ENCODE measurements around the gene APOBEC3A.

Gene APOBEC3A

DNA sequence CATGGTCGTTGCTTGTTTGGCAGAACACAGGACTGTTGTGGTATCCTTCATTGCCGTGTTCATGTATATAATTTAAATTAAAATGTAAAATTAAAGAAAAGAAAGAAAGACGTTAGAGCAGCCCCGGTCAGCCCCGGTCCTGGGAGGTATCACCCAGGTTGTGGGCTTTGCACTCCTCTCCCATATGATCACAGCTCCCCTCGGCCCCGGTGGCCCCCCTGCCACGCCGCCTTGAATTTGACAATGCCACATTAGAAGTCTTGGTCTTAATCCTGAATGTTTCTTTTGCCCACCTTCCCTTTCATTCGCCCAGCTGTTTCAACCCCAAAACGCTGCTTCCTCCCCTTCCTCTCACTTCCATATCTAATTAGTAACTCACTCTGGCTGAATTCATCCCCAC, 11.4 kb downstream of the APOBEC3A start:
- H3K9me3 ChIP-seq (ENCODE audit: insufficient read depth, low read length, severe bottlenecking) = no peaks in the 10 kb centered on the region
- no peak overlapping the region for H3K4me2 ChIP-seq (ENCODE audit: insufficient read depth, low read length)
- H4K20me1 ChIP-seq (ENCODE audit: insufficient read depth, low read length) = peaks cover 6% of the 10 kb centered on the region; the same call in 1 of the 2 replicates
- no peak overlapping the region for H3K9ac ChIP-seq (ENCODE audit: low read depth, low read length)
- DNase-seq = no peak
- no peak for ATAC-seq (ENCODE audit: insufficient read depth, low read depth)
- no peaks in the 10 kb centered on the region for H3K27me3 ChIP-seq (ENCODE audit: insufficient read depth, low read length, poor library complexity)
- no peak for TF ChIP-seq EZH2 (IDR thresholded peaks at IDR 0.05; ENCODE audit: borderline replicate concordance, low read depth, low read length, severe bottlenecking)
- TF ChIP-seq, protein P1, sequence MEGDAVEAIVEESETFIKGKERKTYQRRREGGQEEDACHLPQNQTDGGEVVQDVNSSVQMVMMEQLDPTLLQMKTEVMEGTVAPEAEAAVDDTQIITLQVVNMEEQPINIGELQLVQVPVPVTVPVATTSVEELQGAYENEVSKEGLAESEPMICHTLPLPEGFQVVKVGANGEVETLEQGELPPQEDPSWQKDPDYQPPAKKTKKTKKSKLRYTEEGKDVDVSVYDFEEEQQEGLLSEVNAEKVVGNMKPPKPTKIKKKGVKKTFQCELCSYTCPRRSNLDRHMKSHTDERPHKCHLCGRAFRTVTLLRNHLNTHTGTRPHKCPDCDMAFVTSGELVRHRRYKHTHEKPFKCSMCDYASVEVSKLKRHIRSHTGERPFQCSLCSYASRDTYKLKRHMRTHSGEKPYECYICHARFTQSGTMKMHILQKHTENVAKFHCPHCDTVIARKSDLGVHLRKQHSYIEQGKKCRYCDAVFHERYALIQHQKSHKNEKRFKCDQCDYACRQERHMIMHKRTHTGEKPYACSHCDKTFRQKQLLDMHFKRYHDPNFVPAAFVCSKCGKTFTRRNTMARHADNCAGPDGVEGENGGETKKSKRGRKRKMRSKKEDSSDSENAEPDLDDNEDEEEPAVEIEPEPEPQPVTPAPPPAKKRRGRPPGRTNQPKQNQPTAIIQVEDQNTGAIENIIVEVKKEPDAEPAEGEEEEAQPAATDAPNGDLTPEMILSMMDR (IDR thresholded peaks at IDR 0.05; ENCODE audit: borderline replicate concordance, extremely low read depth, low read length, poor library complexity, severe bottlenecking) = no peak
- H3K79me2 ChIP-seq (ENCODE audit: insufficient read depth, low read length) = no peaks in the 10 kb centered on the region
- H3K36me3 ChIP-seq (ENCODE audit: insufficient read depth, low read length) = no peaks in the 10 kb centered on the region
- no peak overlapping the region for H2AFZ ChIP-seq (ENCODE audit: low read depth, low read length)
- no peak overlapping the region for H3K27ac ChIP-seq (ENCODE audit: low read length)
- H3K4me3 ChIP-seq (ENCODE audit: low read depth in 1 of 2, low read length in 2 of 2) = no peak overlapping the region
- H3K4me1 ChIP-seq (ENCODE audit: insufficient read depth, low read length) = no peaks in the 10 kb centered on the region

DNA sequence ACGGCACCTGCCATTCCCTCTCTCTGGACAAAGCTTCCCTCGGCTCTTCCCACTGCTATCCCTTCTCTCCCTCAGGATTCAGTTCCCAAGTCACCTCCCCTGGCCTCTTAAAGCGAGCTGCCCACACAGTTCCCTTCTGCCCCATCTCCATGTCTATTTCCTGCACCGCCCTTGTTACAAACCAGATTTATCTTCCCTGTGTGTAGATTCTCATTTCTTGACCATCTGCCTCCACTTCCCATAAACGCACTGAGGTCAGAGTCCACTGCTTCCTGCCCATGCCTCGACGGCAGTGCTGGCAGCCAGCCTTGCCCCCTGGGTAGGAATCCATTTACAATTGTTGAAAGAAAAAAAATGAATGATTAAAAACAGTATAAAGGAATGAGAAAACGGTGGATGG, 13.1 kb downstream of the APOBEC3A start:
- H3K27me3 ChIP-seq (ENCODE audit: insufficient read depth, low read length, poor library complexity) = no peaks in the 10 kb centered on the region
- no peak for DNase-seq
- H3K9ac ChIP-seq (ENCODE audit: low read depth, low read length) = no peak overlapping the region
- H3K4me2 ChIP-seq (ENCODE audit: insufficient read depth, low read length) = no peak overlapping the region
- TF ChIP-seq, protein P1 (IDR thresholded peaks at IDR 0.05; ENCODE audit: borderline replicate concordance, extremely low read depth, low read length, poor library complexity, severe bottlenecking) = no peak
- TF ChIP-seq EZH2 (IDR thresholded peaks at IDR 0.05; ENCODE audit: borderline replicate concordance, low read depth, low read length, severe bottlenecking) = no peak
- no peak overlapping the region for H3K27ac ChIP-seq (ENCODE audit: low read length)
- no peaks in the 10 kb centered on the region for H3K36me3 ChIP-seq (ENCODE audit: insufficient read depth, low read length)
- no peaks in the 10 kb centered on the region for H3K9me3 ChIP-seq (ENCODE audit: insufficient read depth, low read length, severe bottlenecking)
- H4K20me1 ChIP-seq (ENCODE audit: insufficient read depth, low read length) = peaks cover 6% of the 10 kb centered on the region; the same call in 1 of the 2 replicates
- H2AFZ ChIP-seq (ENCODE audit: low read depth, low read length) = no peak overlapping the region
- H3K79me2 ChIP-seq (ENCODE audit: insufficient read depth, low read length) = no peaks in the 10 kb centered on the region
- no peaks in the 10 kb centered on the region for H3K4me1 ChIP-seq (ENCODE audit: insufficient read depth, low read length)
- ATAC-seq (ENCODE audit: insufficient read depth, low read depth) = no peak
- no peak overlapping the region for H3K4me3 ChIP-seq (ENCODE audit: low read depth in 1 of 2, low read length in 2 of 2)

DNA sequence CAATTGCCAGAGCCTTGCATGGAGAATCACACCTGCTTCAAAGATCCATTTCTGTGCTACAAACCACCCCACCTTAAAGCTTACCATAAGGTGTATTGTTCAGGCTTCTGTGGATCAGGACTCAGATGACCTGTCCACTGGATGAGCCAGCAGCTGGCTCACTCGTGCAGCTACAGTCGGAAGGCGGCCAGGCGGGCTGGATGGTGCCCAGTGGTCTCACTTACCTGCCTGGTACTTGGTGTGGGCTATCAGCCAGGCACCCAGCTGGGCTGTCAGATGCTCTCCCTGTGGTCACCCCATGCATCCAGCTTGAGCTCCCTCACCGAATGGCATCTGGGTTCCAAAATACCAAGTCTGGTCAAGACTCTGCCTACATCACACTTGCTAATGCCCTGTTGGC, 13.8 kb downstream of the APOBEC3A start:
- Histone ChIP-seq H4K20me1 (ENCODE audit: insufficient read depth, low read length) (peaks cover 6% of the 10 kb centered on the region; the same call in 1 of the 2 replicates), H3K4me1 (ENCODE audit: insufficient read depth, low read length) (no peaks in the 10 kb centered on the region), H3K27me3 (ENCODE audit: insufficient read depth, low read length, poor library complexity) (no peaks in the 10 kb centered on the region), H3K27ac (ENCODE audit: low read length) (no peak overlapping the region), H3K4me3 (ENCODE audit: low read depth in 1 of 2, low read length in 2 of 2) (no peak overlapping the region), H2AFZ (ENCODE audit: low read depth, low read length) (no peak overlapping the region), H3K9ac (ENCODE audit: low read depth, low read length) (no peak overlapping the region), H3K36me3 (ENCODE audit: insufficient read depth, low read length) (no peaks in the 10 kb centered on the region), H3K9me3 (ENCODE audit: insufficient read depth, low read length, severe bottlenecking) (no peaks in the 10 kb centered on the region), H3K79me2 (ENCODE audit: insufficient read depth, low read length) (no peaks in the 10 kb centered on the region), H3K4me2 (ENCODE audit: insufficient read depth, low read length) (no peak overlapping the region)
- no peak for ATAC-seq (ENCODE audit: insufficient read depth, low read depth)
- TF ChIP-seq, protein P1 (IDR thresholded peaks at IDR 0.05; ENCODE audit: borderline replicate concordance, extremely low read depth, low read length, poor library complexity, severe bottlenecking) = no peak
- no peak for TF ChIP-seq EZH2 (IDR thresholded peaks at IDR 0.05; ENCODE audit: borderline replicate concordance, low read depth, low read length, severe bottlenecking)
- DNase-seq = no peak

DNA sequence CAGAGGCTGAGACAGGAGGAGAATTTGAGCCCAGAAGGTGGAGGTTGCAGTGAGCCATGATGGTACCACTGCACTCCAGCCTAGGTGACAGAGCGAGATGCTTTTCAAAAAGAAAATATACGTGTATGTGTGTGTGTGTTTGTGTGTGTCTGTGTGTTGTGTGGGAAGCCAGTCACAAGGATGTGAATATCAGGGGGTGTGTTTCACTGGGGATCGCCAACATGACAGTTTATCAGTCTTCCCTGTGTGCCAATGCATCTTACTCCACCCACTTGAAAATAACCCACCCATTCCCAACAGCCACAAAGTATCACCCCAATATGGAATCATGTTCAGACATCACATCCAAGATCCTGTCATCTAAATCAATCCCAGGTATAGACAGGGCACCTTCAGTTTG, 14.4 kb downstream of the APOBEC3A start:
- no peaks in the 10 kb centered on the region for H3K4me1 ChIP-seq (ENCODE audit: insufficient read depth, low read length)
- no peak overlapping the region for H3K4me3 ChIP-seq (ENCODE audit: low read depth in 1 of 2, low read length in 2 of 2)
- no peaks in the 10 kb centered on the region for H3K79me2 ChIP-seq (ENCODE audit: insufficient read depth, low read length)
- H2AFZ ChIP-seq (ENCODE audit: low read depth, low read length) = no peak overlapping the region
- TF ChIP-seq, protein P1 (IDR thresholded peaks at IDR 0.05; ENCODE audit: borderline replicate concordance, extremely low read depth, low read length, poor library complexity, severe bottlenecking) = no peak
- TF ChIP-seq EZH2 (IDR thresholded peaks at IDR 0.05; ENCODE audit: borderline replicate concordance, low read depth, low read length, severe bottlenecking) = no peak
- H3K9me3 ChIP-seq (ENCODE audit: insufficient read depth, low read length, severe bottlenecking) = no peaks in the 10 kb centered on the region
- peaks cover 3% of the 10 kb centered on the region; the same call in 1 of the 2 replicates for H4K20me1 ChIP-seq (ENCODE audit: insufficient read depth, low read length)
- H3K27ac ChIP-seq (ENCODE audit: low read length) = no peak overlapping the region
- no peak for DNase-seq
- no peak for ATAC-seq (ENCODE audit: insufficient read depth, low read depth)
- no peak overlapping the region for H3K9ac ChIP-seq (ENCODE audit: low read depth, low read length)
- no peaks in the 10 kb centered on the region for H3K36me3 ChIP-seq (ENCODE audit: insufficient read depth, low read length)
- no peaks in the 10 kb centered on the region for H3K27me3 ChIP-seq (ENCODE audit: insufficient read depth, low read length, poor library complexity)
- H3K4me2 ChIP-seq (ENCODE audit: insufficient read depth, low read length) = no peak overlapping the region

Data from DND-41 (cell line).